IPS-18c (cell line): ENCODE results near the gene CYP46A1.

Source experiments
- H3K4me3 ChIP-seq: 2 replicates; pipeline ENCODE4 v1.7.0; 2013; ENCODE audit warnings: low read depth, mild to moderate bottlenecking, low read length, moderate library complexity; ENCODE audit not compliant: insufficient read depth
- H3K9me3 ChIP-seq: one replicate; pipeline ENCODE4 v1.6.1; 2013; ENCODE audit warnings: mild to moderate bottlenecking, low read length, moderate library complexity; ENCODE audit not compliant: control insufficient read depth, insufficient read depth

CYP46A1 gene

DNA sequence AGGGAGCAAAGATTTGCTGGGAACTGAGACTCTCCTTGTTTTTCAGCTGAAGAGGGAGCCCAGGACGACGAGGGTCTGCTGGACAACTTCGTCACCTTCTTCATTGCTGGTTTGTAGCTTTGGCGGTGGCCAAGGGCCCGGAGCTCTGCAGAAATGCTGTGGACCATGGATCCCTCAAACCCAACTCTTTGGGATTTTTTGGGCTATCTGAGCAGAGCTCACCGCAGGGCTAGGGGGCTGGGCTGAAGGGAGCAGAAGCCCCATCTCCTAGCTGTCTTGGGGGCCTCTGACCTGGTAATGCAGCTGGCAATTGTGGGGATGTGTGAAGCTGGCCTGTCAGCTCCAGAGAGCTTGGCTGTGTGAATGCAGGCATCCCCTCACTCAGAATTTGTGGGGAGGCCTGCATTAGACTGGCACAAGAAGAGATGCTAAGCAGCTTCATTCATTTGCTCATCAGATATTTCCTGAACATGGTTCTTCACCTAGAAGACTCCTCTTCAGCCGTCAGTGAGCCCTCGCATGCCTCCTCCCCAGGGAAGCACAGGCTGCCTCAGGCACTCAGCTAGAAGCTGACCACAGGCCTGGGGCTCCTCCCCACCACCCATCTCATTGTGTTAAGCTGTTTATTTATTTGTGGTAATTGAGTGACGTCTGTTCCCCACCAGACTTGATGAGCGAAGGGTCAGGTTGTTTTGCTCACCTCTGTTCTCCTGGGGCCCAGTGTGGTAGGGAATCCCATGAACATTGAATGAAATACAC, 32.2 kb downstream of the CYP46A1 start:
- peaks cover 2% of the 10 kb centered on the region for H3K9me3 ChIP-seq
- H3K4me3 ChIP-seq, result no peak overlapping the region

- Histone ChIP-seq H3K9me3 (peaks cover 2% of the 10 kb centered on the region), H3K4me3 (no peak overlapping the region)
Measured at GRCh38 chr14:99716850-99717681, 33.0 kb downstream of the CYP46A1 start.

DNA sequence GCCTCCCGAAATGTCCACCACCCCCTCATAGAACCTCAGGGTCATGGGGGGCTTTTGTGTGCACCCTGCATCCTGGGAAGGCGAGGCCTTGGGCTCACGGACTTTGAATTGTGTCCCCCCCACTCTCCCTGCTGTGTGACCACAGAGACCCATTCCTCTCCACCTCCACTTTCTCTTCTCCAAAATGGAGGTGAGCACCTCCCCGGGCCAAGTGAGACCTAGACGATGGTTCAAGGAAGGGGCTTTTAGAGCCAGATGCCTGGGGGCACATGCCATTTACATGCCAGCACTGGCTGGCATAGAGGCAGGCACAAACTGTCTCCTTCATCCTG, 33.5 kb downstream of the CYP46A1 start:
- H3K9me3 ChIP-seq, result peaks cover 2% of the 10 kb centered on the region
- H3K4me3 ChIP-seq, result no peak overlapping the region

DNA sequence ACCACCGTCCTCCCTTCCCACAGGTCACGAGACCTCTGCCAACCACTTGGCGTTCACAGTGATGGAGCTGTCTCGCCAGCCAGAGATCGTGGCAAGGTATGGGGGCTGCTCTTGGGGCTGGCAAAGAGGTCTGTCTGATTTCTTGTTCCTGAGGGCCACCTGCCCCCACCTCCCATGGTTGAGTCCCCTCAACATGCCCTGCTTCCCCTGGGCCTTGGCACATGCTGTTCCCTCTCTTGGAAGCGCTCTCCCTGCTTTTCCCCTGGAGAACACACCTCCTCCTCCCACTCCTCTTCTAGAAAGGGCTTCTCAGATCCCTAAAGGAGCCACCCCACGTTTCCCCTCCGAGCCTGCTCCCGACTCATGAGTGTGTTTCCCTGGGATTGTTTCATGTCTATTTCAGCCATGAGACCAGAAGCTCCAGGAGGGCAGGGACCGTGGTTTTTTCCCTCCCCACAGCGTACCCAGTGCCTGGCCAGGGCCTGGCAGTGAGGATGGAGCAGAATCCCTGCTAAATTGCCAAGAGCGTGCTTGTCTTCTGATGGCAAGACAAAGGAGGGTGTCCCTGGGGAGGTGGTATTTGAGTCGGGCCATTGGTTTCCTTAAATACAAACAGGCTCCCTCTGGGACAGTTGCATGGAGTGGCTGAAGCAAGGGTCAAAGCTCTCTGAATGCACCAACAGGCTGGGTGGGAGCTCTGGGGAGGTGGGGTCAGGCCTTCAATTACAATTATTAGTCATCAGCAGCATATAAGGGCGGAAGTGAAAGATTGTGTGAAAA, 34.1 kb downstream of the CYP46A1 start:
- Histone ChIP-seq H3K9me3 (peaks cover 2% of the 10 kb centered on the region), H3K4me3 (no peak overlapping the region)

- Histone ChIP-seq H3K9me3 (no peaks in the 10 kb centered on the region), H3K4me3 (no peak overlapping the region)
Measured at GRCh38 chr14:99718811-99719192, 34.7 kb downstream of the CYP46A1 start.

DNA sequence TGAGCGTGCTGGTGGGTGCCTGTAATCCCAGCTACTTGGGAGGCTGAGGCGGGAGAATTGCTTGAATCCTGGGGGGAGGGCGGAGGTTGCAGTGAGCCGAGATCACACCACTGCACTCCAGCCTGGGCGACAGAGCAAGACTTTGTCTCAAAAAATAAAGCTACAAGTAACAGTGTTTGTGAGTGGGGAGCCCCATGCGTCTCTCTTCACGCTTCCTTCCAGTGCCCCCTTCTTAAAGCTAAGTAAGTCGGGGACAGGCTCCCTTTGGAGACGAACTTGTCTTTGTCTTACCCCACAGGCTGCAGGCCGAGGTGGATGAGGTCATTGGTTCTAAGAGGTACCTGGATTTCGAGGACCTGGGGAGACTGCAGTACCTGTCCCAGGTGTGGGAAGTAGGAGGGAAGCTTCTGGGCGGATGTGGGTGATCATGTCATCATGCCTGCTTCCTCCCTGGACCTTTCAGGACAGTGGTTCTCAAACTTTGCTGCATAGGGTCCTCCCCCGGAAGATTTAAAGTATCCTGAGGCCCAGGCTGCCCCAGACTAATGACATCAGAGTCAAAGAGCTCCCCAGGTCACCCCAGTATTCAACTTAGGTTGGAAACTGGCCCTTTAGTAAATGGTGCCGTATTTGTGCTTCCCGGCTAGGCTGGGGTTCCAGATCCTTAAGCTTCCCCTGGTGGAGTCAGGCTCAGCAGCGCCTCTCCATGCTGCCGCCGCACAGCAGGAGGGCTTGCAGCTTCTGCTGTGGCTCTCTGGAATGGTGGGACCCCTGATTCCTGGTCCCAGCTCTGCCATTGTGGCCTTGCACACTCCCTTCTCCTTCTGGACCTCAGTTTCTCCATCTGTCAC, 37.1 kb downstream of the CYP46A1 start:
- Histone ChIP-seq H3K9me3 (no peaks in the 10 kb centered on the region), H3K4me3 (no peak overlapping the region)

- Histone ChIP-seq H3K4me3 (no peak overlapping the region), H3K9me3 (no peaks in the 10 kb centered on the region)
Measured at GRCh38 chr14:99721792-99722516, 37.9 kb downstream of the CYP46A1 start.

GRCh38 chr14:99722741-99723140, 38.6 kb downstream of the CYP46A1 start:
- no peak overlapping the region for H3K4me3 ChIP-seq
- no peaks in the 10 kb centered on the region for H3K9me3 ChIP-seq

DNA sequence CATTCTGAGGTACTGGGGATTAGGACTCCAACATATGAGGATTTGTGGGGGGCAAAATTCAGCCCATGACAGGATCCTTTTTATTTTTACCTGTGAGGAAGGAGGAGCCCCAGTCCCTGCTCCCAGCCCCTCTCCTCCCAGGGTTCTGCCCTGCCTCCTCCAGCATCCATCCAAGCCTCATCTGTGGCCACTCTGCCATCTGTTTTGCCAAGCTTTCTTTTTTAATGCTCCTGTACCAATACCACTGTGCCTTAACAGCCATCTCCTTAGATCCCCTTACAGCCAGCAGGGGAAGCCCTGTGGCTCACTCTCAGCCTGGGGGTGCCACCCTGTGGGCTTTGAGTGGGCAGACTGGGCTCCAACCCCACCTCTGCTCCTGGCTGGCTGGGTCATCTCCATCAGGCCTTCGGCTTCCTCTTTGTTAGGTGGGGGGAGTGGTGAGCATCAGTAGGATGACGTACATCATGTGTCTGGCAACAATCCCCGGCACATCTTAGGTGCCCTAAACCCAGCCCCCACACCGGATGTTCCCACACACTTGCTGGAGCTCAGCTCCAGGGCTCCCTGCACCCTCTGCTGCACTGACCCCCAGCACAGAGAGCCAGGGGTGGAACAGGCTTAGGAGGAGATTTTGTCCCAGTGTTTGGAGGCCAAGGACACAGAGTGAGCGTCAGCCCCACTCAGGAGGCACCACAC, 40.2 kb downstream of the CYP46A1 start:
- Histone ChIP-seq H3K9me3 (no peaks in the 10 kb centered on the region), H3K4me3 (no peak overlapping the region)

GRCh38 chr14:99724939-99725773, 41.1 kb downstream of the CYP46A1 start:
- Histone ChIP-seq H3K9me3 (no peaks in the 10 kb centered on the region), H3K4me3 (no peak overlapping the region)

DNA sequence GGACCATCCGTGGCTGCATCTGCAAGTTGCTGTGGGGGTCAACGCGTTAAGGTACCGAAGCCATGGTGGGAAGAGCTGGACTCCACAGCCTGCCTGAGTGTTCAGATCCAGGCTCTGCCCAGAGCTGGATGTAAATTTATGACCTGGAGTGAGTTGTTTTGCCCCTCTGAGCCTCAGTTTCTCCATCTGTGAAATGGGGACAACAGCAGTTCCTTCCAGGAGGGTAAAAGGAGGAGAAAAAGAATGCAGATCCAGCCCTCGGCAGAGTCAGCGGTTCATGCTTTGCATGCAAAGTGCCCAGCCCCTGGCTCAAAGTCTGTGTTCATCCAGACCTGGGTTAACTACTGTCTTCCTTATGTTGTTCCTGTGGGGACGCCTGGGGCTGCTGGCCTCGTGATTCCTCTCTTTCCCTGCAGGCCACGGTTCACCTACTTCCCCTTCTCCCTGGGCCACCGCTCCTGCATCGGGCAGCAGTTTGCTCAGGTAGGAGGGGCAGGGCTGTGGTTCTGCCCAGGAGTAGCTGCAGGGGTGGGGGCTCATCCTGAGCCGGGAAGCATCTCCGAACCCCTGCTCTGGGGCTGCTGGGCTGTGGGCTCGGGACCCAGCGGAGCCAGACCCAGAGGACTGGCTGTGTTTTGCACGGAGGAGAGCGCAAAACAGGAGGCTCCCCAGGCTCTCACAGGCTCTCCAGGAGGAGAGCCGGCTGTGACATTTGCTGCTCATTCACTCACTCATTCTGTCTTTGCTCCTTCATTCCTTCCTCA, 41.9 kb downstream of the CYP46A1 start:
- H3K4me3 ChIP-seq, result no peak overlapping the region
- H3K9me3 ChIP-seq, result no peaks in the 10 kb centered on the region

DNA sequence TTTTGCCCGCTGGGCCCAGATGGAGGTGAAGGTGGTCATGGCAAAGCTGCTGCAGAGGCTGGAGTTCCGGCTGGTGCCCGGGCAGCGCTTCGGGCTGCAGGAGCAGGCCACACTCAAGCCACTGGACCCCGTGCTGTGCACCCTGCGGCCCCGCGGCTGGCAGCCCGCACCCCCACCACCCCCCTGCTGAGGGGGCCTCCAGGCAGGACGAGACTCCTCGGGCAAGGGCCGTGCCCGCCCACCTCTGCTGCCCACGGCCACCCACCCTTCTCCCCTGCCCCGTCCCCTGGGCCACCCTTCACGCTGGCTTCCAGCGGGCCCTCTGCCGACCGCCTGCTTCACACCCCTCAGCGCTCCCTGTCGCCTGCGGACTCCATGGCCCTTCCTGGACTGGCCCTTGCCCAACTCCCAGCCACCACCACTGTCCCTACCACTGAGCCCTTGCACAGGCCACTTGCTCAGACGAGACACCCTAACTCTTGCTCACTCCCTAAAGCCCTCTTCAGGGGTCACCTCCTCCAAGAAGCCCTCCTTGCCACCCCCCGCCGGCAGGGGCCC, 42.5 kb downstream of the CYP46A1 start:
- no peak overlapping the region for H3K4me3 ChIP-seq
- H3K9me3 ChIP-seq, result no peaks in the 10 kb centered on the region

DNA sequence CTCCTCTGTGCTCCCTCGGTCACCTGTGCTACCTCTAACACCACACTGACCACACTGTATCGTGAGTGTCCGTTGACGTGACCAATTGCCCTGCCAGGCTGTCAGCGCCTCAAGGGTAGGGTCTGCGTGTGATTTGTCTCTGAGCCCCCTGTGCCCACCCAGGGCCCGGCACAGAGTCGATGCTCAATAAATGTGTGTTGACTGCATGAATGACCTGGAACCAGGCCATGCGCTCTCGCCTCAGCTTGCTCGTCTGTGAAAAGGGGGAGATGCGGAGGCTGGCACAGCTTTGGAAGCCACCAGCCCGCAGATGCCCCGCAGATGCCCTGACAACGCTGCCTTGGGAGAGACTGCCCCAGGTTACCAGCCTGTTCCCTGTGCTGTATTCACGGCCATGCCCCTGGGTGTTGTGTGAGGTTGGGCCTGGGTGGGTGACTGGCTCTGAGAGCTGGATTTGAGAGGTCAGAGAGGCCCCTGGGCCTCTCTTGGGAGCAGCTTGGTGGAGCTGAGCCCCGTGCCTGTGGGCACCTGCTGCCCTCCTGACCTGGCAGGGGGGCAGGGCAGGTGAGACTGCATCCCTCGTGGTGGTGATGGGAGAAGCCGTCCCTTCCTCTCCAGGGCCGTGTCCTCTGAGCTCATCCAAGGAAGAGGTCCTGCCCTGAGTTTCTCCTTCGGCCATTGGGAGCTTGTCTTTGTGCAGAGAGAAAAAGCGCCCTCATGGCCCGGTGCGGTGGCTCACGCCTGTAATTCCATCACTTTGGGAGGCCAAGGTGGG, 43.2 kb downstream of the CYP46A1 start:
- H3K4me3 ChIP-seq, result no peak overlapping the region
- no peaks in the 10 kb centered on the region for H3K9me3 ChIP-seq
